Measurements from ENCODE around the gene TMOD2.

DNA sequence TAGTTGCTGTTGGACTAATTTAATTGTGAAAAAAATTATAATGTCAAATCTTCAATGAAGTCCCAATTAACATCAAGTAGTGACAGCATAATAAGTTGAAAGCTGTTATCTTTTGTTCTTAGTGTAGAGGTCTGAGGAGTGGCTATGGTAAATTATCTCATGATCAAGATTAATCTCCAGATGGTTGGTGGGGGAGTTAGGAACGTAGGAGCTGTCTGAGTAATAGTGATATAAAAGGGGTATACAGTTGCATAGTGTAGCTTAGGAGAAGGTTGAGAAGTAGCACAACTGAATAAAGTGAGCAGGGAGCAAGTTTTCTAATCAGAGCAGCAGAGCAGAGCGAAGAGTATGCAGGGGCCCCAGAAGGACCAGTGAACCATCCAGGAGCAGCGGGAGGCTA, 19.5 kb downstream of the TMOD2 start:
- TF ChIP-seq RAD21 (IDR thresholded peaks at IDR 0.05; ENCODE audit: low read depth) (no peak), TAF1 (IDR thresholded peaks at IDR 0.05; ENCODE audit: low read depth) (no peak), FOXM1 (IDR thresholded peaks at IDR 0.05; ENCODE audit: borderline replicate concordance, low read depth) (no peak), EP300 (IDR thresholded peaks at IDR 0.05; ENCODE audit: borderline replicate concordance) (no peak), ZBTB7A (IDR thresholded peaks at IDR 0.05; ENCODE audit: low read depth) (no peak), EGR1 (IDR thresholded peaks at IDR 0.05) (no peak), YY1 (IDR thresholded peaks at IDR 0.05; ENCODE audit: low read depth) (no peak), CEBPB (IDR thresholded peaks at IDR 0.05) (no peak)
- TF ChIP-seq, protein P1, sequence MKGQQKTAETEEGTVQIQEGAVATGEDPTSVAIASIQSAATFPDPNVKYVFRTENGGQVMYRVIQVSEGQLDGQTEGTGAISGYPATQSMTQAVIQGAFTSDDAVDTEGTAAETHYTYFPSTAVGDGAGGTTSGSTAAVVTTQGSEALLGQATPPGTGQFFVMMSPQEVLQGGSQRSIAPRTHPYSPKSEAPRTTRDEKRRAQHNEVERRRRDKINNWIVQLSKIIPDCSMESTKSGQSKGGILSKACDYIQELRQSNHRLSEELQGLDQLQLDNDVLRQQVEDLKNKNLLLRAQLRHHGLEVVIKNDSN (IDR thresholded peaks at IDR 0.05), result no peak
- TF ChIP-seq, protein P2, sequence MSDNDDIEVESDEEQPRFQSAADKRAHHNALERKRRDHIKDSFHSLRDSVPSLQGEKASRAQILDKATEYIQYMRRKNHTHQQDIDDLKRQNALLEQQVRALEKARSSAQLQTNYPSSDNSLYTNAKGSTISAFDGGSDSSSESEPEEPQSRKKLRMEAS (IDR thresholded peaks at IDR 0.05), result no peak

All from Ishikawa (cell line).